Measurements from ENCODE around the gene CTTNBP2. TPM values are rescaled to one million over a fixed set of nuclear protein-coding genes. Genes with fewer than 3 reads are reported as not detected.

The CTTNBP2 gene
- total RNA-seq, 2 donors from 2014 or later = 5.2 to 6.5 TPM

DNA sequence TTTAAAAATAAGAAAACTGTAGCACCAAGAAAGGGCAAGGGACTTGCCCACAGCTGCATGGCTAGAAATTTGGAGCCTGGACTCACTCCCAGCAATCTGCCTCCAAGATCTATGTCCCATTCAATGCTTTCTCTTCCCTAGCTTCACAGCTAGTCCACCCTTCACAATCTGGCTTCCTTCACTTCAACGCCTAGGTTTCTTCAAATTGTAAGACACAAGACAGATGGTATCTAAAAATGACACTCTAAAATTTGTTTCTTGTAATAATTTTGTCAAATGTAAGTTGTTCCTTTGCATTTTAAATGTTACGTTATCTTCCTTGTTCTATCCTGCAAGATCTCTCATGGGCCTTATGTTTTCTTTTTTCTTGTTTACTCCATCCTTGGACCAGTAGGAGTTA, 48.6 kb downstream of the CTTNBP2 start:
- H3K27ac Mint-ChIP-seq = no peak overlapping the region
- H3K36me3 Mint-ChIP-seq (ENCODE audit: low read depth) = no peaks in the 10 kb centered on the region
- WGBS, 2 experiments (ENCODE audit: insufficient coverage in 1 of 2, insufficient read length in 1 of 2) = 77 to 100% methylated on average over 1 to 2 of the region's 2 CpGs
- peaks cover 5% of the 10 kb centered on the region for H3K4me1 ChIP-seq (ENCODE audit: control insufficient read depth, insufficient read depth, low read length)
- H3K27me3 ChIP-seq (ENCODE audit: control insufficient read depth, insufficient read depth, low read length, poor library complexity, severe bottlenecking) = no peaks in the 10 kb centered on the region
- H3K27me3 Mint-ChIP-seq (ENCODE audit: insufficient read depth) = no peaks in the 10 kb centered on the region
- no peaks in the 10 kb centered on the region for H3K9me3 ChIP-seq (ENCODE audit: control insufficient read depth, low read length)
- H3K4me1 Mint-ChIP-seq = peaks cover 9% of the 10 kb centered on the region
- H3K36me3 ChIP-seq (ENCODE audit: control insufficient read depth, insufficient read depth, low read length) = no peaks in the 10 kb centered on the region
- no peaks in the 10 kb centered on the region for H3K9me3 Mint-ChIP-seq
- no peak for DNase-seq
- no peak overlapping the region for H3K9ac ChIP-seq (ENCODE audit: extremely low read depth, low read length, poor library complexity, severe bottlenecking)
- H3K4me3 ChIP-seq (ENCODE audit: low read length) = no peak overlapping the region
- H3K27ac ChIP-seq (ENCODE audit: low read depth, low read length) = no peak overlapping the region
- TF ChIP-seq, protein P1, sequence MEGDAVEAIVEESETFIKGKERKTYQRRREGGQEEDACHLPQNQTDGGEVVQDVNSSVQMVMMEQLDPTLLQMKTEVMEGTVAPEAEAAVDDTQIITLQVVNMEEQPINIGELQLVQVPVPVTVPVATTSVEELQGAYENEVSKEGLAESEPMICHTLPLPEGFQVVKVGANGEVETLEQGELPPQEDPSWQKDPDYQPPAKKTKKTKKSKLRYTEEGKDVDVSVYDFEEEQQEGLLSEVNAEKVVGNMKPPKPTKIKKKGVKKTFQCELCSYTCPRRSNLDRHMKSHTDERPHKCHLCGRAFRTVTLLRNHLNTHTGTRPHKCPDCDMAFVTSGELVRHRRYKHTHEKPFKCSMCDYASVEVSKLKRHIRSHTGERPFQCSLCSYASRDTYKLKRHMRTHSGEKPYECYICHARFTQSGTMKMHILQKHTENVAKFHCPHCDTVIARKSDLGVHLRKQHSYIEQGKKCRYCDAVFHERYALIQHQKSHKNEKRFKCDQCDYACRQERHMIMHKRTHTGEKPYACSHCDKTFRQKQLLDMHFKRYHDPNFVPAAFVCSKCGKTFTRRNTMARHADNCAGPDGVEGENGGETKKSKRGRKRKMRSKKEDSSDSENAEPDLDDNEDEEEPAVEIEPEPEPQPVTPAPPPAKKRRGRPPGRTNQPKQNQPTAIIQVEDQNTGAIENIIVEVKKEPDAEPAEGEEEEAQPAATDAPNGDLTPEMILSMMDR (conservative IDR thresholded peaks at IDR 0.05) = no peak
- no peak overlapping the region for H3K4me3 Mint-ChIP-seq

DNA sequence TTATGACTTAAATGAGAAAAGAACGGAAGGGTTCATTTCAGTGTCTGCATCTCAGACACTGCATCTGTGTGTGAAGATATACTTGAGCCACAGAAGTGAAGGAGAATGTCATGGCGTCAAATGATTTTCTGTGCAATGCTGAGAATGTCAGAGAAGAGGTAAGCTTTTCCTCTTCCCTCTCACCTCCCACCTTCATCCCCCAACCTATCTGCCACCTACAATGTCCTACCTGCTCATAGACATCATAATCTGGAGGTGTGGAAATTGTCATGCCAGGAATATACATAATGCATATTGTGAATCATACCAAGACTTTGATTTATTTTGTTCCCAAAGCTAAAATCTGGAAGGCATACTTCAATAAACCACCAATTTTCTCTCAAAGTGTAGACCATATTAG, 53.7 kb downstream of the CTTNBP2 start:
- Histone ChIP-seq H3K9ac (ENCODE audit: extremely low read depth, low read length, poor library complexity, severe bottlenecking) (no peak overlapping the region), H3K4me1 (ENCODE audit: control insufficient read depth, insufficient read depth, low read length) (no peaks in the 10 kb centered on the region), H3K9me3 (ENCODE audit: control insufficient read depth, low read length) (no peaks in the 10 kb centered on the region), H3K36me3 (ENCODE audit: control insufficient read depth, insufficient read depth, low read length) (no peaks in the 10 kb centered on the region), H3K27ac (ENCODE audit: low read depth, low read length) (no peak overlapping the region), H3K4me3 (ENCODE audit: low read length) (no peak overlapping the region), H3K27me3 (ENCODE audit: control insufficient read depth, insufficient read depth, low read length, poor library complexity, severe bottlenecking) (no peaks in the 10 kb centered on the region)
- WGBS, 2 experiments (ENCODE audit: insufficient coverage in 1 of 2, insufficient read length in 1 of 2) = 96 to 100% methylated on average over 2 of the region's 2 CpGs
- Mint-ChIP-seq H3K4me3 (no peak overlapping the region), H3K27ac (no peak overlapping the region), H3K4me1 (peaks cover 16% of the 10 kb centered on the region), H3K27me3 (ENCODE audit: insufficient read depth) (no peaks in the 10 kb centered on the region), H3K36me3 (ENCODE audit: low read depth) (no peaks in the 10 kb centered on the region), H3K9me3 (no peaks in the 10 kb centered on the region)
- TF ChIP-seq, protein P1 (conservative IDR thresholded peaks at IDR 0.05) = no peak
- no peak for DNase-seq

DNA sequence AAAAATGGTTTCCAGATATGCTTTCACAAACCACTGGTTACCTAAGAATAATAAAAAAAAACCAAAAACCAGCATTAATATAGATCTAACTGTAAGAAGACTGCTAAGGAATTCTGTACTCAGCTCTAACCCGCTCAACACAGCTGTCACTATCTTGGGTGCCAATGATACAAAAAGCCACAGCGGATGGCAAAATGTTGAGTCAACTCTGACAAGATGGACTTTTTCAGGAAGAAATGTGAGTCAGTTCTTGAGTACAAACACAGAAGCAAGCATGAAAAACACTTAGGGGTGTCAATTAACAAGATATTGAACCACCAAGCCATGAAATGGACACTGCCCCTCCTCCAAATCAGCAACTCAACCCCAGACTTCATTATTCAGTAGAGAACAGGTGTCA, 55.0 kb downstream of the CTTNBP2 start:
- no peaks in the 10 kb centered on the region for H3K9me3 ChIP-seq (ENCODE audit: control insufficient read depth, low read length)
- H3K36me3 Mint-ChIP-seq (ENCODE audit: low read depth) = no peaks in the 10 kb centered on the region
- H3K9ac ChIP-seq (ENCODE audit: extremely low read depth, low read length, poor library complexity, severe bottlenecking) = no peak overlapping the region
- no peak overlapping the region for H3K4me3 Mint-ChIP-seq
- H3K4me3 ChIP-seq (ENCODE audit: low read length) = no peak overlapping the region
- no peaks in the 10 kb centered on the region for H3K9me3 Mint-ChIP-seq
- 95 to 96% methylated on average over 2 of the region's 2 CpGs for WGBS, 2 experiments (ENCODE audit: insufficient coverage in 1 of 2, insufficient read length in 1 of 2)
- H3K27me3 Mint-ChIP-seq (ENCODE audit: insufficient read depth) = no peaks in the 10 kb centered on the region
- H3K27me3 ChIP-seq (ENCODE audit: control insufficient read depth, insufficient read depth, low read length, poor library complexity, severe bottlenecking) = no peaks in the 10 kb centered on the region
- no peak for DNase-seq
- no peaks in the 10 kb centered on the region for H3K4me1 ChIP-seq (ENCODE audit: control insufficient read depth, insufficient read depth, low read length)
- TF ChIP-seq, protein P1 (conservative IDR thresholded peaks at IDR 0.05) = no peak
- H3K4me1 Mint-ChIP-seq = peaks cover 16% of the 10 kb centered on the region
- no peaks in the 10 kb centered on the region for H3K36me3 ChIP-seq (ENCODE audit: control insufficient read depth, insufficient read depth, low read length)
- H3K27ac Mint-ChIP-seq = no peak overlapping the region
- no peak overlapping the region for H3K27ac ChIP-seq (ENCODE audit: low read depth, low read length)
